HCT116 (cell line): ENCODE data around the gene OPHN1. TPM values are rescaled to one million over a fixed set of nuclear protein-coding genes. Genes with fewer than 3 reads are reported as not detected.

Experiments
- ATAC-seq: fragments of 200-7000 bp; cut with Tn5 transposase; 2 replicates; pipeline ENCODE4 v1.9.1; 2020; ENCODE audit warnings: mild to moderate bottlenecking, moderate library complexity
- BruUV-seq: library from RNA; stranded (reverse); fragments of 400-500 nt; replicated peaks from 2 replicates; lab custom pipeline; 2021; lab: Mats Ljungman, UMichigan
- CTCF ChIA-PET: fragments of 300-600 bp; sonication (Branson Sonifier 250); formaldehyde crosslinking; loops from one replicate; lab custom pipeline; 2021; ENCODE audit warnings: antibody characterized with exemption; lab: Charles Lee
- POLR2A ChIA-PET: fragments of 300-600, 350-600 bp; sonication (Branson Sonifier 250); formaldehyde crosslinking; loops from one replicate; lab custom pipeline; 2021; ENCODE audit warnings: antibody characterized with exemption; lab: Charles Lee
- RAD21 ChIA-PET, 2 experiments: fragments of 300-600 bp; sonication (Branson Sonifier 250); formaldehyde crosslinking; loops; one replicate each; lab custom pipeline; 2023; ENCODE audit warnings: low total read pairs in 2 of 2; ENCODE audit not compliant: uncharacterized antibody in 2 of 2, unreplicated experiment in 2 of 2, low non-redundant PET in 1 of 2; lab: Charles Lee
- DNase-seq: peaks from one replicate; pipeline ENCODE4 v3.0.0-alpha.2; 2010; ENCODE audit warnings: low read depth, low spot score
- H2AFZ ChIP-seq: fragments of 200-600 bp; shearing (Covaris generic), sonication (generic); 2 replicates; pipeline ENCODE4 v1.6.1; 2017; ENCODE audit warnings: low read depth, mixed run types, mixed read lengths, antibody characterized with exemption, low read length; ENCODE audit not compliant: poor library complexity, severe bottlenecking
- H3K27ac ChIP-seq: 2 replicates; pipeline ENCODE4 v1.5.1; 2012; ENCODE audit warnings: low read depth, low read length
- H3K27me3 ChIP-seq: fragments of 200-600 bp; sonication (generic); 2 replicates; pipeline ENCODE4 v1.6.1; 2016; ENCODE audit warnings: mixed run types, low read length, mixed read lengths; ENCODE audit not compliant: insufficient read depth
- H3K36me3 ChIP-seq, 2 experiments: fragments of 200-500 bp in 1 of 2; fragments of 200-600 bp in 1 of 2; sonication (Bioruptor generic) in 1 of 2; sonication (generic) in 1 of 2; 2 replicates each; pipeline versions ENCODE4 v1.5.1 to v1.6.1; 2014 to 2016; ENCODE audit warnings: low read length in 2 of 2, inconsistent platforms in 1 of 2, mixed read lengths in 1 of 2, mixed run types in 1 of 2; ENCODE audit not compliant: insufficient read depth in 2 of 2, control insufficient read depth in 1 of 2
- H3K4me1 ChIP-seq, 2 experiments: fragments of 200-600 bp in 1 of 2; sonication (generic) in 1 of 2; 2 replicates each; pipeline versions ENCODE4 v1.5.1 to v1.6.1; 2012 to 2017; ENCODE audit warnings: low read length in 2 of 2, inconsistent platforms in 1 of 2, mild to moderate bottlenecking in 1 of 2, mixed read lengths in 1 of 2, mixed run types in 1 of 2, moderate library complexity in 1 of 2; ENCODE audit not compliant: insufficient read depth in 2 of 2, control insufficient read depth in 1 of 2
- H3K4me2 ChIP-seq: fragments of 200-600 bp; sonication (generic); 2 replicates; pipeline ENCODE4 v1.6.1; 2017; ENCODE audit warnings: mixed run types, low read length, mixed read lengths
- H3K4me3 ChIP-seq, 2 experiments: fragments of 200-600 bp in 1 of 2; sonication (generic) in 1 of 2; replicated peaks in 1 of 2; 2 replicates each; pipeline ENCODE4 v1.5.1; 2011 to 2016; ENCODE audit warnings: low read length in 2 of 2, control low read depth in 1 of 2, low read depth in 1 of 2, mild to moderate bottlenecking in 1 of 2, mixed read lengths in 1 of 2, mixed run types in 1 of 2
- H3K79me2 ChIP-seq: fragments of 200-600 bp; sonication (generic); 2 replicates; pipeline ENCODE4 v1.6.1; 2017; ENCODE audit warnings: mild to moderate bottlenecking, mixed run types, low read length, moderate library complexity, mixed read lengths; ENCODE audit not compliant: insufficient read depth
- H3K9ac ChIP-seq: fragments of 200-600 bp; sonication (generic); 2 replicates; pipeline ENCODE4 v1.6.1; 2016; ENCODE audit warnings: low read length, mixed read lengths
- H3K9me2 ChIP-seq: fragments of 200-600 bp; sonication (generic), shearing (Covaris generic); 2 replicates; pipeline ENCODE4 v1.6.1; 2017; ENCODE audit warnings: mixed run types, mild to moderate bottlenecking, moderate library complexity; ENCODE audit not compliant: insufficient read depth
- H3K9me3 ChIP-seq, 2 experiments: fragments of 200-500 bp in 1 of 2; fragments of 200-600 bp in 1 of 2; sonication (Bioruptor generic) in 1 of 2; sonication (generic) in 1 of 2; 2 replicates each; pipeline ENCODE4 v1.6.1; 2014 to 2017; ENCODE audit warnings: low read length in 2 of 2, mixed read lengths in 2 of 2, inconsistent platforms in 1 of 2, low read depth in 1 of 2, mild to moderate bottlenecking in 1 of 2, mixed run types in 1 of 2, moderate library complexity in 1 of 2; ENCODE audit not compliant: control insufficient read depth in 1 of 2, insufficient read depth in 1 of 2
- H4K20me1 ChIP-seq: fragments of 200-600 bp; sonication (generic), shearing (Covaris generic); 2 replicates; pipeline ENCODE4 v1.6.1; 2017; ENCODE audit warnings: mixed run types, mild to moderate bottlenecking, moderate library complexity; ENCODE audit not compliant: insufficient read depth
- CEBPB ChIP-seq: IDR thresholded peaks from 2 replicates; pipeline ENCODE4 v1.6.1; 2012; ENCODE audit warnings: low read depth
- CTCF ChIP-seq, 3 experiments: fragments of 200-600 bp in 1 of 3; sonication (generic) in 1 of 3; IDR thresholded peaks in 2 of 3; conservative IDR thresholded peaks in 1 of 3; 2 replicates each; pipeline ENCODE4 v1.5.1; 2012 to 2017; ENCODE audit warnings: low read depth in 2 of 3, low read length in 2 of 3, antibody characterized with exemption in 1 of 3, borderline replicate concordance in 1 of 3, control low read depth in 1 of 3, mild to moderate bottlenecking in 1 of 3, mixed read lengths in 1 of 3, mixed run types in 1 of 3, moderate library complexity in 1 of 3; ENCODE audit not compliant: insufficient read depth in 1 of 3
- ELF1 ChIP-seq: IDR thresholded peaks from 2 replicates; pipeline ENCODE4 v1.6.1; 2012; ENCODE audit warnings: low read depth, borderline replicate concordance
- EZH2 ChIP-seq: fragments of 200-600 bp; sonication (generic); IDR thresholded peaks from 2 replicates; pipeline ENCODE4 v1.6.1; 2017; ENCODE audit warnings: antibody characterized with exemption, mixed run types
- EZH2phosphoT487 ChIP-seq: fragments of 200-600 bp; IDR thresholded peaks from 2 replicates; pipeline ENCODE4 v1.6.1; 2018; ENCODE audit warnings: antibody characterized with exemption, borderline replicate concordance
- MAX ChIP-seq: IDR thresholded peaks from 2 replicates; pipeline ENCODE4 v1.6.1; 2012
- POLR2A ChIP-seq: IDR thresholded peaks from 2 replicates; pipeline ENCODE4 v1.7.0; 2011; ENCODE audit warnings: borderline replicate concordance; ENCODE audit not compliant: insufficient read depth, insufficient read length; ENCODE audit errors: extremely low read depth
- POLR2AphosphoS5 ChIP-seq: IDR thresholded peaks from 2 replicates; pipeline ENCODE4 v1.6.1; 2011; ENCODE audit warnings: mild to moderate bottlenecking, low read depth, low read length, moderate library complexity
- SP1 ChIP-seq: IDR thresholded peaks from 2 replicates; pipeline ENCODE4 v1.6.1; 2012; ENCODE audit warnings: low read depth
- TCF7L2 ChIP-seq: IDR thresholded peaks from 2 replicates; pipeline ENCODE4 v1.7.0; 2011; ENCODE audit warnings: borderline replicate concordance, inconsistent platforms; ENCODE audit not compliant: insufficient read depth, insufficient read length; ENCODE audit errors: extremely low read depth
- ZBTB33 ChIP-seq: IDR thresholded peaks from 2 replicates; pipeline ENCODE4 v1.6.1; 2011; ENCODE audit warnings: mild to moderate bottlenecking, low read length, moderate library complexity; ENCODE audit not compliant: insufficient replicate concordance; ENCODE audit errors: extremely low read depth
- ZFX ChIP-seq: fragments of 450-650 bp; IDR thresholded peaks from 2 replicates; pipeline ENCODE4 v1.6.1; 2017
- ZNF274 ChIP-seq: fragments of 200-500 bp; sonication (Bioruptor generic); IDR thresholded peaks from 2 replicates; pipeline ENCODE4 v1.6.1; 2014; ENCODE audit warnings: mild to moderate bottlenecking, low read depth, low read length, inconsistent platforms
- intact Hi-C: fragments of 100-400 bp; cut with micrococcal nuclease; formaldehyde crosslinking; loops from 2 replicates; pipeline ENCODE4 v1.10.0; 2022
- total RNA-seq: library from RNA; stranded (reverse); gene quantifications from one replicate; pipeline ENCODE4 v1.2.1, GENCODE V29; 2021; ENCODE audit not compliant: unreplicated experiment

OPHN1 gene
- total RNA-seq, 1 experiment from 2014 or later, result 2.9 TPM

- Histone ChIP-seq H3K9me3 (no peaks in the 10 kb centered on the region), H3K27me3 (no peaks in the 10 kb centered on the region), H3K4me1 (peaks cover 0 to 5% of the 10 kb centered on the region in 2 experiments; a peak in 1 of 4 replicates), H3K9me2 (no peaks in the 10 kb centered on the region), H3K4me3 (no peak overlapping the region), H3K27ac (no peak overlapping the region), H3K4me2 (no peak overlapping the region), H4K20me1 (no peaks in the 10 kb centered on the region), H3K36me3 (no peaks in the 10 kb centered on the region), H3K79me2 (no peaks in the 10 kb centered on the region), H3K9ac (no peak overlapping the region), H2AFZ (no peak overlapping the region)
- CTCF ChIA-PET, result no interaction called here
- intact Hi-C loops, result no loop called here
- RAD21 ChIA-PET, result no interaction called here
- POLR2A ChIA-PET, result no interaction called here
- TF ChIP-seq SP1 (no peak), ZNF274 (no peak), CTCF (IDR thresholded peaks at IDR 0.05 in 2 of 3, conservative IDR thresholded peaks at IDR 0.05 in 1 of 3; ENCODE audit: borderline replicate concordance in 1 of 3, insufficient read depth in 1 of 3, low read depth in 2 of 3, low read length in 2 of 3) (no peak), ELF1 (no peak), EZH2 (no peak), CEBPB (no peak), ZFX (no peak), TCF7L2 (no peak), EZH2phosphoT487 (no peak), POLR2AphosphoS5 (no peak), MAX (no peak), ZBTB33 (no peak), POLR2A (no peak)
- DNase-seq, result no peak
- ATAC-seq, result no peak
- no TSS peak for BruUV-seq
Observed at GRCh38 chrX:68288127-68288526, 145.2 kb downstream of the OPHN1 start.
